NCI-H524 (cell line): ENCODE results near the gene JPH3.
"Not testable (repeated sequence)": the region's sequence is repeated elsewhere in the genome, so short reads cannot be mapped to it uniquely, and the experiment has no call there.

ENCODE experiments used
- DNase-seq, 2 experiments: peaks; one replicate each; lab custom pipeline; 2025; lab: John Stamatoyannopoulos, UW

Gene JPH3

GRCh38 chr16:87575027-87575804 lies 27.1 kb upstream of the JPH3 start:
- DNase-seq, result peak in 1 of 2 experiments; percentile 13

GRCh38 chr16:87576171-87576570 lies 26.1 kb upstream of the JPH3 start:
- no peak for DNase-seq

- not testable (repeated sequence) for DNase-seq
These were observed 24.0 kb upstream of the JPH3 start for GRCh38 chr16:87578142-87578930.

GRCh38 chr16:87579691-87580090 lies 22.6 kb upstream of the JPH3 start:
- no peak for DNase-seq

- DNase-seq, result no peak
These were observed 21.4 kb upstream of the JPH3 start for GRCh38 chr16:87580855-87581261.

- no peak for DNase-seq
These were observed 20.5 kb upstream of the JPH3 start for GRCh38 chr16:87581857-87582215.

- DNase-seq, result no peak
These were observed 19.9 kb upstream of the JPH3 start for GRCh38 chr16:87582216-87582965.

GRCh38 chr16:87582966-87583325 lies 19.4 kb upstream of the JPH3 start:
- no peak for DNase-seq

GRCh38 chr16:87583453-87584131 lies 18.7 kb upstream of the JPH3 start:
- DNase-seq, result no peak

GRCh38 chr16:87584271-87584670 lies 18.0 kb upstream of the JPH3 start:
- no peak for DNase-seq

- no peak for DNase-seq
These were observed 17.3 kb upstream of the JPH3 start for GRCh38 chr16:87584975-87585374.

- DNase-seq, result no peak
These were observed 16.7 kb upstream of the JPH3 start for GRCh38 chr16:87585442-87586200.

- no peak for DNase-seq
These were observed 16.0 kb upstream of the JPH3 start for GRCh38 chr16:87586201-87586782.

GRCh38 chr16:87587636-87588035 lies 14.7 kb upstream of the JPH3 start:
- no peak for DNase-seq

GRCh38 chr16:87592018-87592712 lies 10.1 kb upstream of the JPH3 start:
- no peak for DNase-seq

GRCh38 chr16:87593710-87594258 lies 8.5 kb upstream of the JPH3 start:
- DNase-seq, result no peak

- DNase-seq, result no peak
These were observed 6.6 kb upstream of the JPH3 start for GRCh38 chr16:87595712-87596111.

GRCh38 chr16:87597324-87597830 lies 4.9 kb upstream of the JPH3 start:
- no peak for DNase-seq

- DNase-seq, result no peak
These were observed 3.9 kb upstream of the JPH3 start for GRCh38 chr16:87598431-87598830.

- DNase-seq, result no peak
These were observed 2.1 kb upstream of the JPH3 start for GRCh38 chr16:87600246-87600645.
